Occipital lobe (tissue), 2 donors: Measurements from ENCODE around the gene CDH22. TPM values are rescaled to one million over a fixed set of nuclear protein-coding genes. Genes with fewer than 3 reads are reported as not detected.

Experiments
- DNase-seq: peaks from one replicate; lab custom pipeline; 2025; lab: John Stamatoyannopoulos, UW
- total RNA-seq: library from RNA; depleted of rRNA; stranded (reverse); fragments of >200 nt; gene quantifications from one replicate; pipeline ENCODE4 v1.2.3, GENCODE V29; 2014

The CDH22 gene
- total RNA-seq, 1 donor from 2014 or later: 0.31 TPM

DNA sequence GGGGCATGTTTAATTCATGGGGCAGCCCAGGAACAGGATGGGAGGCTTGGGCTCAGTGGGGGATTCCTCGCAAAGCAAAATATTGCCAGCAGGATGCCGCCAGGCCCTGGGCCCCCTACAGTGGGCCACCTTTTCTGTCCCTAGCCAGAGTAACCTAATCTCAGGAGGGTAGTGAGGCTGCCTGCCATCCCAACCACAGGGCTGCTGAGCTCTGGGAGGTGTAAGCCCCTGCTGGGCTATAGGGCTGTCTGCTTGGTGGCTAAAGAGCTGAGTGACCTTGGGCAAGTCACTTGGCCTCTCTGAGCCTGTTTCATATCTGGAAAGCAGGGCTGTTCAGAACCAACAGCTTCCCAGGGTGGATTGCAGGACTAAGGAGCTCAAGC lies 35.7 kb upstream of the CDH22 start:
- DNase-seq: no peak

DNA sequence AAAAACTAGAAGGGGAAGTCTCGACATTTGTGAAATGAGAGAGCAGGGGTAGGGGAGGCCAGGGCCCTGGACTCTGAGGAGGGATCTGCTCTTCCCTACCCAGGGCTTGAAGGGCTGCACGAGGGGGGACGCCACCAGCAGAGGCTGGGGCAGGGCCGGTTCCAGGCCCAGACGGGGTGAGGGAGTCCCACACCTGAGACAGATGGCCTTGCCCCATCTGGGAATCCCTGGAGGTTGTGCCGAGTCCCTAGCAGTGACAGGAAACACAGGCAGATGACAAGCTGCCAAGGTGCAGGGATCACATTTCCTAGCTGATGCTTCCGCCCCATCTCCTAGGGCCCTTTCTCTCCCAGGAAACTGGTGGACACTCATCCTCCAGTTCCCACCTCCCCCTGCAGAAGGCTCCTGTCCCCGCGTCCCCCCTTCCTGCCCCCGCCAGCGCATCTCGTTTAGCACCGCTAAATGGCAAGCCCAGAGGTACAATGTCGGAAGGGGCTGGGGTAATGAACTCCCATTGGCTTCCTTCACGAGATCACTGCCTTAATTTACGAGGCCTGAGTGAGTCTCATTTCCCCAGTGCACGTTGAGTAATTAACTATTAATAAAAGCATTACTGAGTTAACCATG lies 35.2 kb upstream of the CDH22 start:
- no peak for DNase-seq

DNA sequence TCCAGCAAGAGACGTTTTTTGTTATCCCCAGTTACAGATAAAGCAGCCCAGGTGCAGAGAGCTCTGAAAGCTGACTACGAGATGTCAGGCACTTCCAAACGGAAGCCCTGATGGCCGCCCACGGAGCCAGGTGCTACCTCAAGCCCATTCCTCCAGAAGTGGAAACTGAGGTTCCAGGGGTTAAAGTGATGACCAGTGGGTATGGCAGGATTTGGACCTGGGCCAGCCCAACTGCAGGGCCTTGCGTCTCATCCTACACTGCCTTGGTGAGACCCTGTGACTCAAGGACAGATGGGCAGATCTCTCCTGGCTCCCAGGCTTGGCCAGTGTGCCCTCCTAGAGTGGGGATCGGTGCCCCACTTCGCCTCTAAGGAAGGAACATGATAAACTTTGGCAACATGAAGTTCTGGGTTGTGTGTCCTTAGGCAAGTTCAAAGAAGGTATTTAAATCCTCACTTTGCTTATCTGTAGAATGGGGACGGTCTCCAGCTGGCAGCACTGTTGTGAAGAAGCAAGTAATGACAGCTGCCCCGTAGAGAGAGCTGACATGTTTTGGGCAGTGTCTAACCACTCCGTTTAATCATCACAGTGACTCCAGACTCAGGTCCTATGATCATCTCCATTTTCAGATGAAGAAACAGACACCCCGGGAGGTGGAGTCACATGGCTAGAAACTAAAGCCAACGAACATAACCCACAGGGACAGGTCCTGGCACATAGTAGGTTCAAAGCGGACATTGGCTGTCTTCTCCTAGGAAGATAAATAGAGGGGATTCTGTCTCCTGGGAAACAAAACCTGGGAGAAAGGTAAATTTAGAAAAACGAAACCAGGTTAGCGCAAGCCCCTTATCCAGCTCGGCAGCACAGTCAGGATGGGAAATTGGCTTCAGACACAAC lies 34.4 kb upstream of the CDH22 start:
- DNase-seq: no peak

DNA sequence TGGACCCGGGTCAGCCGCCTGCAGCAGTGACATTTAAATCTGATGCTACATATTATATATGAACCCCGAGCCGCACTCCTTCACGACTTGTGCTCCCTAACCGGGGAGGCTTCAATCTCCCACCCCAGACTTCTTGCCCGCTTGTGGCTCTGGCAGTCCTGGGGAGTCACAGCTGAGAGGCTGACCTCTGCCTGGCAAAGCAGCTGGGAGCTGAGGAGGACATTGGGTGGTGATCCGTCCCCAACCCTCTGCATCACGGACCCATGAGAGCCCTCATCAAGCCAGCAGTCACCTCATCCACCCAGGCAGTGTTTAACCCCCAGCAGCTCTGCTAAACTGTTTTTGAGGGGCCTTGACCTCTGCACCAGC lies 33.7 kb upstream of the CDH22 start:
- DNase-seq: no peak

DNA sequence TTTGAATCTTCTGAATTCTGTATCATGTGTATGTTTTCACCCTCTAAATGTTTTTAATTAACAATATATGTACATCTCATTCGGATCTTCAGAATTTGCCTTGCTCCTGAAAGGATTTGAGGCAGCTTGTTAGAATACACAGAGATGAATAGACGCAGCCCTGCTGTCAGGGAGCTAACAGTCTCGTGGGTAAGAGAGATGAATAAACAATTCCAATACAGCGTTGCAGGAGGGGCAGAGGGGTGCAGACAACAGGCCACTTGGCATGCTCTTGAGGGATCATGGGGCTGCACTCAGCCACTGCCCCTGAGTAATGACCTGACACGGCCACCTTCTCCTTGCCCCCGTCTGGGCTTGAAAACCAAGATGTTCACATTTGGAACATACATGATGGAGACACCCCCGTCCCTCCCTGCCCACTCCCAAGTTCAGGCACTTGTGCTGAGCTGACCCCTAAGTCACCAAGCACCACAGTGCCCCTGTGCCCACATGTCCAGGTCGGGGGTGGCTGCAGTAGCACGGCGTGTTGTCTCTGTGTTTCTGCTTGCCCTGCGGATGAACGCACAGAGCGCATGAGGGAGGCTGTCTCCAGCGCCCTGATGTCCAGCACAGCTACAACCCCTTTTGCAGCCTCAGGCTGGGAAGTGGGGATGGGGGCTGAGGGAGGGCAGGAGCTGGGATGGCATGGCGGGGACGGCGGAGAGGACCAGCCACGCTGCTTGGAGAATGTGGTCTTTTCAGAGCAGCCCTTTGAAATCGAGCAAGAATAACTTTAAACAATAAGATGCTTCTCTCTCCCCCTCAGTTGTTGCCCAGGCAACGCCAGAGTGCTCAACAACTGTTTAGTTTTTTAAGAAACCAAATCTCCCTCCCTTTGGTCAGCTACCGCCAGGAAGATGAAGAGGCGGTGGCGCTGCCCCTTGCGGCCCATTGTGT lies 33.0 kb upstream of the CDH22 start:
- DNase-seq: peak; percentile 11

DNA sequence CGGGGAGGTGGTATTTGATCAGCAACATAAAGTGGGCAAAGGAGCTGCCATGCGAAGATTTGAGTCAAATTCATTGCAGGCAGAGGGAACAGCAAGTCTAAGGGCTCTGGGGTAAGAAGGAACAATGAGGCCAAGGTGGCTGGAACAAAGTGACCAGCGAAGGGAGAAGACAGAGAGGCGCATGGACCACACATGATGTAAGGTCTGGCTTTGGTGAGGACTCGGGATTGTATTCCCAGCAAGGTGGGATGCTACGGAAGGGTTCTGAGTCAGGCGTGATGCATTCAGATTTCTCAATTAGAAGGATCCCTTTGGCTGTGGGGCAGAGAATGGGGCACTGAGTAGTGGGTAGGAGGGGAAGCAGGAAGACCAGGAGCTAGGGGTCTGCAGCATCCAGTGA lies 30.7 kb upstream of the CDH22 start:
- no peak for DNase-seq

DNA sequence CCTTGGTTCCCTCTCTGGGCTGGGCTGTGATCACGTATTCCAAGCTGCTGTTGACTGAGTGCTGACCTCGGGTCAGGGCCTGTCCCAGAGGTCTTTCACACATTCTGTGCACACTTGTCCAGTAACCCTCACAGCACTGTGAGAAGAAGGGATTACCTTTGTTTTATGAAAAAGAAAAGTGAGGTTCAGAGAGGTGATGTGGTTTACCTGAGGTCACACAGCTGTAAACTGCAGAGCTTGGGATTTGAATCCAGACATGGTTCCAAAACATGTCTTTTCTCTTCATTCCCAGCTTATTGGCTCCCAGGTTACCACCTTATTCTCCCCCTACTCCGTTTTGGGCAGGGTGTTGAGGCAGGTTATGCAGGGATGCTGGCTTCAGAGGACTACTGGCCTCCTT lies 28.4 kb upstream of the CDH22 start:
- no peak for DNase-seq

DNA sequence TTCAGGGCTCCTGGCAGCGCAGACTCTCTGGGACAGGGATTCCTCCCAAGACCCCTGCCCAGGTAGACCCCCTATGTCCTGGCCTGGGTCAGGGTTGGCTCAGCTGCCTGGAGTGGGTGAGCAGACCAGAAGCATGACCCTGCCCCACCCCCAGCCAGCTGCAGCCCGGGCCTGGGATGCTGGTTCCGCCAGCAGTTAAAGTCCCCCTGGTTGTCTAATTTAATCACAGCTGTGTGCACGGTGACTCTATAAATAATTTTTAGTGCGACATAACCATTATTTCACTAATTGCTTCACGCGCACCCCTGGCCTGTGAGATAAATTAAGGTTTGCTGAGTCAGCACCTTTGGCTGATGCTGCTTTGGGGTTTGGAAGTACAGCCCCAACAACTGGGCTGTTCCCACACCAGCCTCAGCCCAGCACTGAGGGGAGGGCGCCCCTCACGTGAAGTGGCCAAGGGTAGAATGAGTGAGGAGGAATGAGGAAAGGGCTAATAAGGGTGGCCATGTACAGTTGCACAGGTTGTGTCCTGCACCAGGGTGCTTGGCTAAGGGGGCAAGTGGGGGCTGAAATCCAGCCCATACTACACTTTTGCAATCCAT lies 26.1 kb upstream of the CDH22 start:
- DNase-seq: no peak

DNA sequence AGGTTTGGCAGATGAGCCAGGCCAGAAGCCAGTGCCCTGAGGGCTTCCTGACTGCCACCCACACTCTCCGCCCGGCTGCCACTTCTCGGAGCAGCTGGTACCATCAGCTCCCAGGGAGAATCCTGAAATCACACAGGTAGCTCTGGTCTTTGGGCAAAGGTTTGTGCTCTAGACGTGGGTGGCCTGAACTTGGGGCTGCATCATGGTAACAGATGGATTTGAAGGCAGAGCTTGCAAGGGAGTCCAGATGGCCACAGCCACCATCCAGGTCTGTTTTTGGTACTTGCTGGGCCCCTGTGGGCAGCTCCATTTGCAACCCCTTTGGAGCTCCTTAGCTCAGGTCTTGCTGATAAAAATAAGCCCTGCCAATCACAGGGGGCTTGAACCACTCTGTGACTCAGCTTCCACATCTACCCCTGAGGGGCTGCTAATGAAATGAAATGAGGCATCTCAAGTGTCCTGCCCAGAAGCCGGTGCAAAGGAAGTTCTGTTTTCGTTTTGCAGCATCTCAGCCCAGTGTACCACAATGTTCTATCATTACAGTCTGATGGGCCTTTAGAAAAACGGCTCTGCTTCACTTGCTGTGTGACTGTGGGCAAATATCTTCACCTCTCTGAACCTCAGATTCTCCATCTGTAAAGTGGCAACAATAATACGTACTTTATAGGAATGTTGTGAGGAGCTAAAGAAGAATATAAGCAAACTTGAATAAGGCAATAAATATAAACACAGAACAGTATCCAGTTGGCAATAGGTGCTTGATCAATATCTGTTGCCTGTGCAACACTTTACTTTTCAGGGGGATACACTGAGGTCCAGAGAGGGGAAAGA lies 25.1 kb upstream of the CDH22 start:
- peak; percentile 6 for DNase-seq

DNA sequence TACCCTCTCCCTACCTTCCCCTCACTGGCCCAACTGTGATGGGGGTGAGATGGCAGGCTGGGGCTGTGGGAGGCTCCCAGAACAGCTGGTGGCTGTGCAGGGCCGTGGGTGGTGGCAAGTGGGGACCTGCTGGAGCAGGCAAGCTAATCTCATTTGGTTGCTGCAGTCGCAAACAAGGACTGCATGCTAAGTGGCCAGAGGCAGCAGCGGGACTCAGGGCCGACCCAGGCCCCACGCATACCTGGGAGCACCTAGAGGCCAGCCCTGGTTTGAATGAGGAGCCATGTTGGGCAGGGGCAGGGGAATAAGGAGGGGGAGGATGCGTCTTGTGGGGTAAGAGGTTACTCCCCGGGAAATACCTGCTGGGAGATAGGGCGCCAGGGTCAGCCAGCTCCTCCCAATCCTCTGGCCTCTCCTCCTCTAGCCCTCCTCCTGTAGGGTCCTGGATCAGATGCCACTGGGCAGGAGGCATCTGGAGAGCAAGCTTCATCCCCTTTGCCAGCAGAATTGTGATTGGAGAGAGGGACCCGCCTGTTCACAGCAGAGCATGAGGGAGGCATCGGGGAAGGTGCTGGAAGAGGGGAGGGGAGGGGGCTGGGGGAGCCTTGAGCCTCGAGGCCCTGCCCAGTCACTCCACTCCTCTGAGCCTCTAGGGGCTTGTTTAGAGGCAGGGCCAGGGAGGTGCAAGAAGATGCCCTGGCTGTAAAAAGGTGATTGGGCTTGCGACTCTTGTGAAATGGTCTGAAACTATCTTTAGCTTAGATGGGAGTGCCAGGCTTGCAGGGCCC lies 24.3 kb upstream of the CDH22 start:
- no peak for DNase-seq

DNA sequence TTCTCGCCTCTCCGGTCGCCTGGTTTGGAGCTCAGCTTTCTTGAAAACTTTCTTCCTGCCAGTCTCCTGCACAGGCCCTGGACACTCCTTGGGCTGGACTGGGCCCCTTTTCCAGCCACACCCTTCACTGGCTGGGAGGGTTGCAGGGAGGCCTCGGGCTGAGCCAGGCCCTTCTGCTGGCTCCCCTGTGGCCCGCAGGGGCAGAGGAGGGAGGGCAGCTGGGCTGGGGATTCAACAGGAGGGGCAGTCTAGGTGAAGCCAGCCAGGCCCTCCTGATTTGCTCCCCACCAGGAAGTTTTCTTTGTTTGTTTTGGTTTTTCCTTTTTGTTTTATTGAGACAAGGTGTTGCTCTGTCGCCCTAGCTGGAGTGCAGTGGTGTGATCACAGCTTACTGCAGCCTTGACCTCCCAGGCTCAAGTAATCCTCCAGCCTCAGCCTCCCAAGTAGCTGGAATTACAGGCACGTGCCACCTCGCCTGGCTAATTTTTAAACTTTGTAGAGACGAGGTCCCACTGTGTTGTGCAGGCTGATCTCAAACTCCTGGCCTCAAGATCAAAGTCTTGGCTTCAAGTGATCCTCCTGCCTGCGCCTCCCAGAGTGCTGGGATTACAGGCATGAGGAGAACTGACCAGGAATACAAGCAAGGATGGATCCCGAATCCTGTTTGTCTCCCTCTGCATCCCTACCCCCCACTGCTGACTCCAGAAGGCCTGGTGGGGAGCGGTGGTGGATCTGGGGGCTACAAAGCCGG lies 23.5 kb upstream of the CDH22 start:
- no peak for DNase-seq

DNA sequence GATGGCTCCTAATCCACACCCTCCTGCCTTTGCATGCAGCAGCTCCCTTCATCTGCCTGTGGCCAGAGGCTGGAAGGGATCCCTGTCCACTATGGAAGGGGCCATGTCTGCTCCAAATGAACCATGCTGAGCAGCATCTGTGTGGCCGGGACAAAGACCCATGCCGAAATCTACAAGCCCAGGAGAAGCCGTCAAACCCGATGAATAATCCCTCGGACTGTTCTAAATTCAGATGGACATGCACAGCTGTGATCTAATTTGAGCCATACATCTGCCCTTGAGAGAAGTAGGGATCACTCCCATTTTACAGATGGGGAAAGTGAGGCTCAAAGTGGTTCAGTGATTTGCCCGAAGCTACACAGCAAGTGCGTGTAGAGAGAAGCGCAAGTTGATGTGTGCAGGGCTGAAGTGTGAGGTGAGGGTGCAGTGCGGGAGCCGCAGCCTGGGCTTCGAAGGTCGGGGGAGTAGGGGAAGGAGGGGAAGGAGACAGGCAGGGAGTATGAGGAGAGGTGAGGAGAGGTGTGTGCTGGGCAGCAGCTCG lies 22.6 kb upstream of the CDH22 start:
- no peak for DNase-seq

DNA sequence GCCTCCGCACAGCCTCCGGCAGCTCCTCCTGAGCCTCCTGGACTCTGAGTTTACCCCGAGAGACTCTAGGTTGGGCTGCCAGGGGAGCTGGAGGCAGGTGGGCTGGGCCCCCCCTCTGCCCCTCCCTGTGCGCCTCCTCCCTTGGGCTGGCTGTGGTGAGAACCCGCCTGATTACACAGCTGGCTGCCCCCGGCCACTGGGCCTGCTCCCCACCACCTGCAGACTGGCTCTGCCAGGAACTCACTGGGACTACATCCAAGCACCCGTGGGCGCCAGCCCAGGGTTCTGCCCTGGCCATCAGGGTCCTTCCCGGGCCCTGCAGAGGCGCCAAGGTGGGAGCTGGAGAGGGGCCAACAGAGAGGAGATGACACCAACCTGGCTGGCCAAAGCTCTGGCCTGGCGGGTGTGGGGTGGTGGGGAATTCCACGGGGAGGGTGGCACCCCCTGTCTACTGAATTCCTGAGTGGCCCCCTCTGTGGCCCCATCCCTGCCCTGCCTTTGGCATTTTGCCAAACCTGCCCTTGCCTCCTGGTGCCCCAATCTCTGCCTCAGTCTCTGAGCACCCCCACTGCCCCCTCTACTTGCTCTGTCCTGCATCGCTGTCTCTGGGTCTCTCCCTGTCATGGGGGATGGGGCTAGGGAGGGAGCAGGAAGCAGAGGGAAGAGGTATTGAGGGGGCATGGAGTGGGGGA lies 21.9 kb upstream of the CDH22 start:
- no peak for DNase-seq

DNA sequence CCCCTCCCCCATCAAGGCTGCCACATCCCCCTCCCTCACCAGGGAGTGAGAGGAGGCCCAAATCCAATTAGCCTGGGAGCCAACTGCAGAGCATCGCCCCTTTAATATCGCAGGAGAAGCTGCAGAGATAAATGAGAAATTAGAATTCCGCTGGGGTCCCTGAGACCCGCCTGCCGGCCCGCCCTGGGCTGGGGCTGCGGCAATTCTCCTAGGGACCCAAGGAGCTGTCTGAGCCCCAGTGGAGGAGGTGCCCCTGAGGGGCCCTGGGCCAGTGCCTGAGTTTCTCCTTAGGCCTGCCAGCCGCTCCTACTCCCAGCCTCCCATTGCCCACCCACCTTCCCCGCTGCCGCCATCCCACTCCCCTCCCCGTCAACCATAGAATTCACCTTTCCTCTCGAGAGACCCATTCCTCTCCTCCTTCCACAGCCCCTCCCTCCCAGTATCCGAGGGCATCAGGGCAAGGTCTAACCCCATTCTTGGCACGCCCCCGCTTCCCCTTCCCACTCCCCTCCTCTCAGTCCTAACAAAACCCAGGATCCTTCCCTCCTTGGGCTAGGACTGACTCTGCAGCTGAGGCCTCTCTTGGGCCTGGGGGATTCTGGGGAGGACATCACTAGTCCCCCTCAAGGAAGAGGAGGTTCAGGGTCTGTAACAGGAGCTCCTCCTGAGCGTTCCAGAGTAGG lies 20.0 kb upstream of the CDH22 start:
- no peak for DNase-seq

DNA sequence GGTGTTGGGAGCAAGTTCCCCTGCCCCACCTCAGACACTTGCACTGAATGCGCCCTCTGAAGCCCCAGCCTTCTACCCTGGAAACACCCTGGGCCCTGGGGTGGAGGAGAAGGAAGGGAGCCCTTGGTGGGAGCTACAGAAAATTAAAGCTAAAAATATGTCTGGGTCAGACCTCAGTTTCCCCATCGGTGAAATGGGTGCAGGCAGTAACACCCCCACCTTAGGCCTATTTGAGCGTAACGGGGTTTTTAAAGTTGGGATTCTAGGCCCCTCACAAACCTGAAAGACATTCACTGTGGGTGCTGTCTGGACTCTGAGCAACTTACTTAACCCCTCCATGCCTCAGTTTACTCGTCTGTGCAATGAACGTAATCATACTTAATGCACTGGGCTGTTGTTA lies 19.3 kb upstream of the CDH22 start:
- DNase-seq: no peak

DNA sequence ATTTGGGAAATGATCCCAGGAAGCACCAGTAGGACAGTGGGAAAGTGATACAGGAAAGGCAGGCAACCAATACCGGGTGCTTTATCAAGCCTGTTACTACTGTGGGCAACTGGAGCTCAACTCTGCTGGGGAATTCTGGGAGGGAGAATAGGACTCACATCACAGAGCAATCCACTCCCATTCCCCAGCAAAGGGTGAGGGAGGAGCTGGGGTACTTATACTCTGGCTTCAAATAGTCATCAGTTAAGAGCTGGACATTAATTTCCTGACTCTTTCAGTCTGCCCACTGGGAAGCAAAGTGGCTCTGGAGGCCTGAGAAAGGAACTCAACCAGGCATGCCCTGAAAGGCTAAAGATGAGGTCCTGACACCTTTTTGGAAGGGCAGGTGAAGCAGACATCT lies 17.5 kb upstream of the CDH22 start:
- no peak for DNase-seq

DNA sequence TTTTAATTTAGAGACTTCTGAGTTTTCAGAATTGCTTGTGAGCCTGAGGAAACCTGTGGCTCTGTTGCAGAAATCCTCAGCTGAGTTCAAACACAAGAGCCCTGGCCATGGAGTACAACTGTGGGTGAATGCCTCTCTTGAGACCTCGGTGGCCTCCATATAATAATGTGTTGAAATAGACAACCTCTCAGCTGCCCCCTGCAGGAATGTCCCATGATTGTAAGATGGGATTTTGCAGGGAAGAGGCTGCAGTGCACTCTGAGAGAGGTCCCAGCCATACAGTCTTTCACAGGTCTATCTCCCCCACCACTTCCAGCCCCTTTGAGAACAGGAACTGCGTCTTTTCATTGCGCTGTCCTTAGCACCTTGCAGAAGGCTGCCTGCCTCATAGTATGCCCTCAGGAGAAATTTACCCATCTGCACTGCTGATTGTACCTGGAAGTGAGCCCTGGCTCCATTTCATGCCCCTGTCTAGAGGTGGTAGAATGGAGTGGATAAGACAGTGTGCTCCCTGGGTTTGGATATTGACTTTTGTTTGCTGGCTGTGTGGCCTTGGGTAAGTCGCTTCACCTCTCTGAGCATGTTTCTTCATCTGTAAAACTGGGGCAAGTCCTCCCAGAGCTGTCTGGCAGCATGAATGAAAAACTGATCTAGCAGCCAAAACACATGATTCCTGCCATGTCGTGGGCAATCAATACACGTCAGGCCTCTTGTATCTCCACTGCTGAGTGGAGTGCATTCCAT lies 16.8 kb upstream of the CDH22 start:
- DNase-seq: no peak
